ENCODE data around the gene HSD17B3.
"Not testable (repeated sequence)": the region's sequence is repeated elsewhere in the genome, so short reads cannot be mapped to it uniquely, and the experiment has no call there.

Gene HSD17B3

GRCh38 chr9:96323169-96323568 is 21.2 kb upstream of the HSD17B3 start:
- Histone ChIP-seq H3K4me1 (ENCODE audit: insufficient read depth, low read length) (no peaks in the 10 kb centered on the region), H3K27me3 (ENCODE audit: insufficient read depth, low read length) (no peaks in the 10 kb centered on the region), H2AFZ (ENCODE audit: low read depth, low read length) (no peak overlapping the region), H3K4me3 (ENCODE audit: low read length) (no peak overlapping the region), H3K36me3 (ENCODE audit: insufficient read depth, low read length) (peaks cover 6% of the 10 kb centered on the region), H3K9me3 (ENCODE audit: low read length) (peaks cover 3% of the 10 kb centered on the region)

- not testable (repeated sequence) for H3K27me3 ChIP-seq (ENCODE audit: insufficient read depth, low read length); H3K9me3 ChIP-seq (ENCODE audit: low read length); H3K36me3 ChIP-seq (ENCODE audit: insufficient read depth, low read length); H2AFZ ChIP-seq (ENCODE audit: low read depth, low read length); H3K4me1 ChIP-seq (ENCODE audit: insufficient read depth, low read length); H3K4me3 ChIP-seq (ENCODE audit: low read length)
These were observed 20.8 kb upstream of the HSD17B3 start for GRCh38 chr9:96322736-96323135.

- not testable (repeated sequence) for H3K27me3 ChIP-seq (ENCODE audit: insufficient read depth, low read length); H3K36me3 ChIP-seq (ENCODE audit: insufficient read depth, low read length); H2AFZ ChIP-seq (ENCODE audit: low read depth, low read length); H3K4me3 ChIP-seq (ENCODE audit: low read length); H3K9me3 ChIP-seq (ENCODE audit: low read length); H3K4me1 ChIP-seq (ENCODE audit: insufficient read depth, low read length)
These were observed 20.2 kb upstream of the HSD17B3 start for GRCh38 chr9:96322210-96322609.

- no peaks in the 10 kb centered on the region for H3K27me3 ChIP-seq (ENCODE audit: insufficient read depth, low read length)
- H3K36me3 ChIP-seq (ENCODE audit: insufficient read depth, low read length), result peaks cover 6% of the 10 kb centered on the region
- no peaks in the 10 kb centered on the region for H3K4me1 ChIP-seq (ENCODE audit: insufficient read depth, low read length)
- H2AFZ ChIP-seq (ENCODE audit: low read depth, low read length), result no peak overlapping the region
- peaks cover 3% of the 10 kb centered on the region for H3K9me3 ChIP-seq (ENCODE audit: low read length)
- no peak overlapping the region for H3K4me3 ChIP-seq (ENCODE audit: low read length)
These were observed 19.5 kb upstream of the HSD17B3 start for GRCh38 chr9:96321515-96321914.

GRCh38 chr9:96320749-96321280 is 18.8 kb upstream of the HSD17B3 start:
- peaks cover 6% of the 10 kb centered on the region for H3K36me3 ChIP-seq (ENCODE audit: insufficient read depth, low read length)

GRCh38 chr9:96318921-96319565 is 17.1 kb upstream of the HSD17B3 start:
- Histone ChIP-seq H3K9me3 (ENCODE audit: low read length) (peaks cover 7% of the 10 kb centered on the region), H3K27me3 (ENCODE audit: insufficient read depth, low read length) (no peaks in the 10 kb centered on the region), H2AFZ (ENCODE audit: low read depth, low read length) (no peak overlapping the region), H3K36me3 (ENCODE audit: insufficient read depth, low read length) (peaks cover 6% of the 10 kb centered on the region), H3K4me3 (ENCODE audit: low read length) (no peak overlapping the region), H3K4me1 (ENCODE audit: insufficient read depth, low read length) (no peaks in the 10 kb centered on the region)

More at GRCh38 chr9:96320749-96321280, 18.8 kb upstream of the HSD17B3 start:
- H2AFZ ChIP-seq (ENCODE audit: low read depth, low read length), result no peak overlapping the region
- no peaks in the 10 kb centered on the region for H3K27me3 ChIP-seq (ENCODE audit: insufficient read depth, low read length)
- H3K9me3 ChIP-seq (ENCODE audit: low read length), result peaks cover 3% of the 10 kb centered on the region
- no peaks in the 10 kb centered on the region for H3K4me1 ChIP-seq (ENCODE audit: insufficient read depth, low read length)
- H3K4me3 ChIP-seq (ENCODE audit: low read length), result no peak overlapping the region

- Histone ChIP-seq H3K27me3 (ENCODE audit: insufficient read depth, low read length) (no peaks in the 10 kb centered on the region), H2AFZ (ENCODE audit: low read depth, low read length) (no peak overlapping the region), H3K36me3 (ENCODE audit: insufficient read depth, low read length) (peaks cover 6% of the 10 kb centered on the region), H3K4me1 (ENCODE audit: insufficient read depth, low read length) (no peaks in the 10 kb centered on the region), H3K9me3 (ENCODE audit: low read length) (peaks cover 13% of the 10 kb centered on the region), H3K4me3 (ENCODE audit: low read length) (no peak overlapping the region)
These were observed 15.5 kb upstream of the HSD17B3 start for GRCh38 chr9:96317335-96317980.

- Histone ChIP-seq H3K27me3 (ENCODE audit: insufficient read depth, low read length) (no peaks in the 10 kb centered on the region), H3K4me1 (ENCODE audit: insufficient read depth, low read length) (no peaks in the 10 kb centered on the region), H3K9me3 (ENCODE audit: low read length) (peaks cover 8% of the 10 kb centered on the region), H2AFZ (ENCODE audit: low read depth, low read length) (no peak overlapping the region), H3K4me3 (ENCODE audit: low read length) (no peak overlapping the region), H3K36me3 (ENCODE audit: insufficient read depth, low read length) (no peaks in the 10 kb centered on the region)
These were observed 7.9 kb upstream of the HSD17B3 start for GRCh38 chr9:96309850-96310249.

GRCh38 chr9:96306958-96307357 is 5.0 kb upstream of the HSD17B3 start:
- H3K4me3 ChIP-seq (ENCODE audit: low read length); H3K36me3 ChIP-seq (ENCODE audit: insufficient read depth, low read length); H3K27me3 ChIP-seq (ENCODE audit: insufficient read depth, low read length); H2AFZ ChIP-seq (ENCODE audit: low read depth, low read length); H3K4me1 ChIP-seq (ENCODE audit: insufficient read depth, low read length); H3K9me3 ChIP-seq (ENCODE audit: low read length): not testable (repeated sequence)

GRCh38 chr9:96305171-96305570 is 3.2 kb upstream of the HSD17B3 start:
- H3K27me3 ChIP-seq (ENCODE audit: insufficient read depth, low read length), result no peaks in the 10 kb centered on the region
- no peaks in the 10 kb centered on the region for H3K36me3 ChIP-seq (ENCODE audit: insufficient read depth, low read length)
- H3K4me1 ChIP-seq (ENCODE audit: insufficient read depth, low read length), result no peaks in the 10 kb centered on the region
- H3K4me3 ChIP-seq (ENCODE audit: low read length), result no peak overlapping the region
- no peak overlapping the region for H2AFZ ChIP-seq (ENCODE audit: low read depth, low read length)
- H3K9me3 ChIP-seq (ENCODE audit: low read length), result no peaks in the 10 kb centered on the region

- H3K4me3 ChIP-seq (ENCODE audit: low read length), result no peak overlapping the region
- H3K36me3 ChIP-seq (ENCODE audit: insufficient read depth, low read length), result no peaks in the 10 kb centered on the region
- H3K27me3 ChIP-seq (ENCODE audit: insufficient read depth, low read length), result no peaks in the 10 kb centered on the region
- no peak overlapping the region for H2AFZ ChIP-seq (ENCODE audit: low read depth, low read length)
- H3K4me1 ChIP-seq (ENCODE audit: insufficient read depth, low read length), result no peaks in the 10 kb centered on the region
- no peaks in the 10 kb centered on the region for H3K9me3 ChIP-seq (ENCODE audit: low read length)
These were observed 2.3 kb upstream of the HSD17B3 start for GRCh38 chr9:96304230-96304629.

- no peaks in the 10 kb centered on the region for H3K4me1 ChIP-seq (ENCODE audit: insufficient read depth, low read length)
- no peaks in the 10 kb centered on the region for H3K27me3 ChIP-seq (ENCODE audit: insufficient read depth, low read length)
These were observed 2.2 kb downstream of the HSD17B3 start for GRCh38 chr9:96299823-96300222.

GRCh38 chr9:96294159-96294545 is 7.8 kb downstream of the HSD17B3 start:
- no peaks in the 10 kb centered on the region for H3K27me3 ChIP-seq (ENCODE audit: insufficient read depth, low read length)
- H2AFZ ChIP-seq (ENCODE audit: low read depth, low read length), result no peak overlapping the region
- H3K4me3 ChIP-seq (ENCODE audit: low read length), result no peak overlapping the region
- no peaks in the 10 kb centered on the region for H3K9me3 ChIP-seq (ENCODE audit: low read length)
- no peaks in the 10 kb centered on the region for H3K36me3 ChIP-seq (ENCODE audit: insufficient read depth, low read length)
- H3K4me1 ChIP-seq (ENCODE audit: insufficient read depth, low read length), result peaks cover 16% of the 10 kb centered on the region

More at GRCh38 chr9:96299823-96300222, 2.2 kb downstream of the HSD17B3 start:
- Histone ChIP-seq H3K36me3 (ENCODE audit: insufficient read depth, low read length) (no peaks in the 10 kb centered on the region), H3K4me3 (ENCODE audit: low read length) (no peak overlapping the region), H3K9me3 (ENCODE audit: low read length) (no peaks in the 10 kb centered on the region), H2AFZ (ENCODE audit: low read depth, low read length) (no peak overlapping the region)
